VCaP (cell line): ENCODE results near the gene TTC8.
"Not testable (repeated sequence)": the region's sequence is repeated elsewhere in the genome, so short reads cannot be mapped to it uniquely, and the experiment has no call there.

Experiments
- H3K27ac ChIP-seq: fragments of 450-650 bp; 2 replicates; pipeline ENCODE4 v1.5.1; 2017
- TF ChIP-seq, protein P1 (sequence below): fragments of 450-650 bp; conservative IDR thresholded peaks from 2 replicates; pipeline ENCODE4 v1.5.1; 2017; ENCODE audit warnings: mild to moderate bottlenecking, moderate library complexity

TTC8 gene

DNA sequence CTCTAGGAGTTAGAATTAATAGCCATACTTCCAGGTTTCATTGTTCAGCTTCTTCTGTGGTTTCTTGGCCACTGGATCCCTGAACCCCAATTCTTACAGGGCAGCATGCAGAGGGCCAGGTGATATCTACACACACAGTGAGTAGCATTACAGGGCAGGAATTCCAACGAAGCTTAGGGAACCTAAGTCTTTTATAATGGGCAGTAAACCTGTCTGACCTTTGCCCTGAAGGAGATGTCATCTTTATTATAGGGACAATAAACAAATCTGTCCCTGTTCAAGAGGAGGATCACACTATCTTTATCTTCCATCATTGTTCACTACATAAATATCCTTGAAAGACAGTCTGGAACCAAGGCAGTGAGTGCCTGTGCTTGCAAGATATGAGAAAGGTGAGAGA, 20.0 kb upstream of the TTC8 start:
- H3K27ac ChIP-seq, result no peak overlapping the region
- TF ChIP-seq, protein P1, sequence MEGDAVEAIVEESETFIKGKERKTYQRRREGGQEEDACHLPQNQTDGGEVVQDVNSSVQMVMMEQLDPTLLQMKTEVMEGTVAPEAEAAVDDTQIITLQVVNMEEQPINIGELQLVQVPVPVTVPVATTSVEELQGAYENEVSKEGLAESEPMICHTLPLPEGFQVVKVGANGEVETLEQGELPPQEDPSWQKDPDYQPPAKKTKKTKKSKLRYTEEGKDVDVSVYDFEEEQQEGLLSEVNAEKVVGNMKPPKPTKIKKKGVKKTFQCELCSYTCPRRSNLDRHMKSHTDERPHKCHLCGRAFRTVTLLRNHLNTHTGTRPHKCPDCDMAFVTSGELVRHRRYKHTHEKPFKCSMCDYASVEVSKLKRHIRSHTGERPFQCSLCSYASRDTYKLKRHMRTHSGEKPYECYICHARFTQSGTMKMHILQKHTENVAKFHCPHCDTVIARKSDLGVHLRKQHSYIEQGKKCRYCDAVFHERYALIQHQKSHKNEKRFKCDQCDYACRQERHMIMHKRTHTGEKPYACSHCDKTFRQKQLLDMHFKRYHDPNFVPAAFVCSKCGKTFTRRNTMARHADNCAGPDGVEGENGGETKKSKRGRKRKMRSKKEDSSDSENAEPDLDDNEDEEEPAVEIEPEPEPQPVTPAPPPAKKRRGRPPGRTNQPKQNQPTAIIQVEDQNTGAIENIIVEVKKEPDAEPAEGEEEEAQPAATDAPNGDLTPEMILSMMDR, result no peak

DNA sequence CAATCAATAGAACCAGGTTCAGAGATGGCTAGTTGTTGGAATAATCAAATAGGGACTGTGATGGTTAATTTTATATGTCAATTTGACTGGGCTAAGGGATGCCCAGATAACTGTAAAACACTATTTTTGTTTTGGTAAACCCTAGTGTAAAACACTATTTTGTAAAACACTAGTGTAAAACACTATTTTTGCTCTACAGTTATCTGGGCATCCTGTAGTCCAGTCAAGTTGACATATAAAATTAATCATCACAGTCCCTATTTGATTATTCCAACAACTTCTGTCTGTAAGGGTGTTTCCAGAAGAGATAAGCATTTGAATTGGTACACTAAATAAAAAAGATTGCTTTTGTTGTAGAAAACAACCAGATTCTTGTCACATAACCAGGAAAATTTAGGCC, 16.1 kb upstream of the TTC8 start:
- TF ChIP-seq, protein P1, result no peak
- H3K27ac ChIP-seq, result no peak overlapping the region

DNA sequence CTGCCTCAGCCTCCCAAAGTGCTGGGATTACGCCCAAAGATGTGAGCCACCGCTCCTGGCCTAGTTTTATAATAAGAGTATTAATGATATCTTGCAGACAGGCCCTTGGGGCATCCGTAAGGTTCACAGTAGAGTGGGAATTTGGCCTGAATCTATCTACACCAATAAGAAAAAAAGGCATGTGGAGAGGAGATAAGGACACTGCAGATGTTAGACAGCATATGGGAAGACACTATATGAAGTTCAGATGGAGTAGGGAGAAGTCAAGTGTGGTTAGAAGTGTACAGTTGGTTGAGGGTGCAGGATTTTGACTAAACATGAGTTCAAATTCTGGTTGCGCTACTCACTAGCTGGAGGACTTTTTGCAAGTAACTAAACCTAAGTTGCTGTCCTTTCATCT, 8.5 kb upstream of the TTC8 start:
- TF ChIP-seq, protein P1, result no peak
- H3K27ac ChIP-seq, result no peak overlapping the region

- TF ChIP-seq, protein P1, result no peak
- H3K27ac ChIP-seq, result no peak overlapping the region
These were observed 6.4 kb upstream of the TTC8 start for GRCh38 chr14:88818018-88818417.

- not testable (repeated sequence) for H3K27ac ChIP-seq
These were observed 4.8 kb upstream of the TTC8 start for GRCh38 chr14:88819674-88820073.

DNA sequence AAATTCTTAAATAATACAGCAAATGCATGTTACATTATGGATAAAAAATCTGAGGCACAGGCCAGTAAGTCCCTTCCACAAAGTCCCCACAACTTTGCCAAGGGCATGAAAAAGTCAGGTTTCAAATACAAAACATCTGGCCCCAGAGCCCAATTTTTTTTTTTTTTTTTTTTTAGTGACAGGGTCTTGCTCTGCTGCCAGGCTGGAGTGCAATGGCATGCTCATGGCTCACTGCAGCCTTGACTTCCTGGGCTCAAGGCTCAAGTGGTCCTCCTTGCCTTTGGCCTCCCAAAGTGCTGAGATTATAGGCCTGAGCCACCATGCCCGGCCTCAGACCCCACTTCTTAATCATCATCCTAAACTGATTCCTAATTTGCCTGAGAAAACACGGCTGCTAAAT, 3.1 kb upstream of the TTC8 start:
- H3K27ac ChIP-seq, result no peak overlapping the region
- TF ChIP-seq, protein P1, result no peak

GRCh38 chr14:88821888-88822287, 2.6 kb upstream of the TTC8 start:
- no peak overlapping the region for H3K27ac ChIP-seq
- TF ChIP-seq, protein P1, result no peak

GRCh38 chr14:88823968-88824313, 510 bp upstream of the TTC8 start:
- TF ChIP-seq, protein P1, result no peak
- H3K27ac ChIP-seq, result peak overlapping the region; percentile 92
